HUES48 (cell line): ENCODE measurements around the gene TNMD.
"Not testable (repeated sequence)": the region's sequence is repeated elsewhere in the genome, so short reads cannot be mapped to it uniquely, and the experiment has no call there.

Experiments
- H3K27ac ChIP-seq: one replicate; pipeline ENCODE4 v1.7.0; 2013; ENCODE audit warnings: low read depth, low read length, inconsistent platforms
- H3K27me3 ChIP-seq: 2 replicates; pipeline ENCODE4 v1.6.1; 2013; ENCODE audit warnings: mild to moderate bottlenecking, low read length; ENCODE audit not compliant: control insufficient read depth, insufficient read depth
- H3K36me3 ChIP-seq: 2 replicates; pipeline ENCODE4 v1.6.1; 2013; ENCODE audit warnings: low read length; ENCODE audit not compliant: control insufficient read depth, insufficient read depth
- H3K4me1 ChIP-seq: 2 replicates; pipeline ENCODE4 v1.6.1; 2013; ENCODE audit warnings: mild to moderate bottlenecking, low read length; ENCODE audit not compliant: control insufficient read depth, insufficient read depth
- H3K4me3 ChIP-seq: 2 replicates; pipeline ENCODE4 v1.5.1; 2013; ENCODE audit warnings: mild to moderate bottlenecking, low read depth, low read length
- H3K9ac ChIP-seq: 2 replicates; pipeline ENCODE4 v1.6.1; 2013; ENCODE audit warnings: mild to moderate bottlenecking, low read depth, low read length, moderate library complexity
- H3K9me3 ChIP-seq: 2 replicates; pipeline ENCODE4 v1.6.1; 2013; ENCODE audit warnings: low read length; ENCODE audit not compliant: control insufficient read depth, insufficient read depth

TNMD gene

DNA sequence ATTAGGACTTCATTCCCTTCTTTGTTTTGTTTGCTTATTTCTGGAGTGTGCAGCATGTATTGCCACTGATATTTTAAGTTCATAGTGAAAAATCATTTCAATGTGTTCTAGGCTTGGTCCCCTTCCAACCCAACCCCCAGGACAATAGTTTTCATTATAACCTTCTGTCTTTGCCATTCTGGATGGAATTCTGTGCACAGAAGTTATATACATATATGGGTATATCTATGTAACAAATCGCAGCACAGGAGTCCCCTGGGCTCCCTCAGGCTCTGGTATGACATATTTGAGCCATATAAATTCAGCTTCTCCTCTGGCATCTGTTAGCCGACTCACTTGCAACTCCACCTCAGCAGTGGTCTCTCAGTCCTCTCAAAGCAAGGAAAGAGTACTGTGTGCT is at the start of gene TNMD:
TSS of gene TNMD (plus strand) at position 326 of the 400 bp plus-strand sequence. CDS start 83 bp downstream, outside the sequence.
- no peaks in the 10 kb centered on the region for H3K4me1 ChIP-seq
- no peak within 1 kb of the TSS for H3K4me3 ChIP-seq
- no peaks in the 10 kb centered on the region for H3K36me3 ChIP-seq
- H3K9ac ChIP-seq = no peak within 1 kb of the TSS
- no peaks in the 10 kb centered on the region for H3K9me3 ChIP-seq
- H3K27ac ChIP-seq = no peak within 1 kb of the TSS
- peaks cover 11% of the 10 kb centered on the region for H3K27me3 ChIP-seq

DNA sequence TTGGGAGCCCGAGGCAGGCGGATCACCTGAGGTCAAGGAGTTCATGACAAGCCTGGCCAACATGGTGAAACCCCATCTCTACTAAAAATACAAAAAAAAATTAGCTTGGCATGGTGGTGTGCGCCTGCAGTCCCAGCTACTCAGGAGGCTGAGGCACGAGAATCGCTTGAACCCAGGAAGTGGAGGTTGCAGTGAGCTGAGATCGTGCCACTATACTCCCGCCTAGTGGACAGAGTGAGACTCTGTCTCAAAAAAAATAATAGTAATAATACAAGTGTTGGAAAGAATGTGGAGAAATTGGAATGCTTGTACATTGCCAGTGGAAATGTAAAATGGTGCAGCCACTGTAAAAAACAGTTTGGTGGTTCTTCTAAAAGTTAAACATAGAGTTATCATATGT is 19.2 kb upstream of the TNMD start:
- H3K27ac ChIP-seq, H3K4me3 ChIP-seq: not testable (repeated sequence)

GRCh38 chrX:100586747-100587146 is 2.0 kb downstream of the TNMD start:
- Histone ChIP-seq H3K27me3 (peaks cover 15% of the 10 kb centered on the region), H3K9me3 (no peaks in the 10 kb centered on the region), H3K4me1 (peaks cover under 1% of the 10 kb centered on the region; the same call in 1 of the 2 replicates), H3K4me3 (no peak overlapping the region), H3K36me3 (no peaks in the 10 kb centered on the region), H3K27ac (no peak overlapping the region), H3K9ac (no peak overlapping the region)

More for the DNA sequence above, 19.2 kb upstream of the TNMD start:
- not testable (repeated sequence) for H3K36me3 ChIP-seq, H3K9ac ChIP-seq, H3K9me3 ChIP-seq, H3K27me3 ChIP-seq, H3K4me1 ChIP-seq

DNA sequence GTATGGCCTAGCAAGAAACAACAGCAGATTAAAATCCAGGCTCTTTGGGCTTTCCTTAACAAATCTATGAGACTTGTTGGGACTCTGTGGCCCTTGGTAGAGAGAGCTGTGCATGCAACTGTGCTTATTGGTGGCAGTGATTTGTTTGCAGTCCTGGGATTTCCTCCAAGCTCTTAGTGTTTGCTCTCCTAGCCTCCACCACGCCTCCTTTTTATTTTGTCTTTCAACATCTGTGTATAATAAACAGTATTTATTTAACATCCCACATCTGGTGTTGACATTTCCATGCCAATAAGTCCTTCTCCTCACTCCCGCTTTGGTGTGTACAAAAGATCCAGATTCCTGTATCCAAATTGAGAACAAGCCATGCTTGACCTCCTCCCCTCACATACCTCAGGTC is 3.1 kb downstream of the TNMD start:
- Histone ChIP-seq H3K9me3 (no peaks in the 10 kb centered on the region), H3K4me1 (peaks cover 12% of the 10 kb centered on the region), H3K27me3 (peaks cover 16% of the 10 kb centered on the region), H3K36me3 (no peaks in the 10 kb centered on the region), H3K27ac (no peak overlapping the region), H3K4me3 (no peak overlapping the region), H3K9ac (no peak overlapping the region)

DNA sequence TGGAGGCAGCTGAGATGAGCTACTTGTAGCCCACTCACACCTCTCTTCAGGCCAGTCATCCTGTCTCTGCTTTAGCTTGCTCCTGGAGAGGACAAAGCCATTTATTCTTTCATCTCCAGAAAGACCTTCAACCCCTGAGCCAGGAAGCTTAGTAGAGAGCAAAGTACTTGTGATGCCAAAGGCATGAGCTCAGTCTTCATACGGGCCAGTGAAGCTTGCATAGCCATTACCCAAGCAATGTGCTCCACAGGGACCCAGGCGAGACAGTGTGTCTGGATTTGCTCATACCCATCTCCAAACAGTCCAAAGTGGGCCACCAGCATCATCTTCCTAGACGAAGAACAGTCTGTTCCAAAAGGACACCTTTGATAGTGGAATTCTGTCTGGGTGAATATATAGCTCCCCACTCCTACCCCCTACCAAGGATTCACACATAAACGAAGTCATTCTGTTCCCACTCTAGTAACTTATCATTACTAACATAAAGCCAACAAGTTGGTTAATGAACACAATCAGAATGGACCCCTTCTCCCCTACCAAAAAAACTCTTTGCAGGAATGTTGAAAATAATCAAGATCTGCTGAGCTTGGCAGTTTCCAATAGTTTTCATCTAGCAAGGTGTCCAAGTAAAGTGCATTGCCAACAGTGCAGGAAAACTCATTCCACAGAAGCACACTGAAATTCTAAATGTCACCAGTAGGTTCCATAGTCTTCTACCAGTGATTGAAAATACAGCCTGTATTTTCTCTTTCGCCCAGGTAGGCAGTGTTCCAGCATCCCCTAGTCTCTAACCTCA is 6.7 kb downstream of the TNMD start:
- Histone ChIP-seq H3K27me3 (peaks cover 7% of the 10 kb centered on the region), H3K4me3 (no peak overlapping the region), H3K9me3 (no peaks in the 10 kb centered on the region), H3K36me3 (no peaks in the 10 kb centered on the region), H3K9ac (no peak overlapping the region), H3K4me1 (peaks cover 47% of the 10 kb centered on the region), H3K27ac (no peak overlapping the region)

DNA sequence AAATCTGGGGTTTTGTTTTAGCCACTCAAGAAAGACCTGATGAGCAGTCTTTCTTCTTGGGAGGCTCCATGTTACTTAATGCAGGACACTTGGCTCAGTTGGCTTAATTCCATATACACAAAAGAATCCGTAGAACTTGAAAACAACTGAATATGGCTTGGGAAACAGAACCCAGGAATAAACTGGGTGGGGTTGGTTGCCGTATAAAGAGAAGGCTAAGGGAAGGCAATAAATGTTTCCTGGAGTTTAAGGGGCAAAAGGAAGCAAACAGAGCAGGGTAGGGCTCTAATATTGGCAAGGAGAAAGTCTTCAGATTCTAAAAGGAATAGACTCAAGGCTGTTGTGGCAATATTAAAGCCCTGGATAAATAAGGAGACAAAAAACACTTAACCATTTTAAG is 8.4 kb downstream of the TNMD start:
- Histone ChIP-seq H3K9ac (no peak overlapping the region), H3K9me3 (no peaks in the 10 kb centered on the region), H3K4me1 (peaks cover 59% of the 10 kb centered on the region), H3K4me3 (no peak overlapping the region), H3K27me3 (peaks cover 7% of the 10 kb centered on the region), H3K27ac (peak overlapping the region; percentile 86), H3K36me3 (no peaks in the 10 kb centered on the region)

- Histone ChIP-seq H3K9ac (peak overlapping the region; percentile 13; the same call in 1 of the 2 replicates), H3K36me3 (no peaks in the 10 kb centered on the region), H3K4me1 (peaks cover 59% of the 10 kb centered on the region), H3K9me3 (no peaks in the 10 kb centered on the region), H3K27me3 (peaks cover 7% of the 10 kb centered on the region), H3K4me3 (peak overlapping the region; percentile 44; the same call in 1 of the 2 replicates), H3K27ac (peak overlapping the region; percentile 86)
Measured at GRCh38 chrX:100593581-100593980, 8.8 kb downstream of the TNMD start.

DNA sequence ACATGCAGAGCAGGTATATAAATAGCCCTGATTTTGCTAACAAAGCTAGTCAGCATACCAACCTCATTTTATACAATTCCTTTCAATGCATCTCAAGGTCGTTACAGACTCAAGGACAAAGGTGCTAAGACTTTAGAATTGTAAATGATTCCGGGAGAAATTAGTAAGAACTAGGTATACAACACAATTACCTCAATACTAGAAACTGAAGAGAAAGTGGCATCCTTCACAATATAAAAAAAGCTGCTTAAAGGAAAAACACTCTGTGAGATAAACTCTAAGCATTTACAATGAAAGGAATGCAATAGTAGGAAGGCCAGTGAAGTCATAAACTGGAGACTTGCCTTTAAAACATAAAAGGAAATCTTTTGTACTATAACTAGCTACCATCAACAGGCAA is 11.9 kb downstream of the TNMD start:
- no peak overlapping the region for H3K4me3 ChIP-seq
- H3K36me3 ChIP-seq = no peaks in the 10 kb centered on the region
- H3K4me1 ChIP-seq = peaks cover 59% of the 10 kb centered on the region
- no peak overlapping the region for H3K27ac ChIP-seq
- H3K9me3 ChIP-seq = no peaks in the 10 kb centered on the region
- peak overlapping the region; percentile 16; the same call in 1 of the 2 replicates for H3K9ac ChIP-seq
- peaks cover 3% of the 10 kb centered on the region; the same call in 1 of the 2 replicates for H3K27me3 ChIP-seq

GRCh38 chrX:100599456-100599855 is 14.7 kb downstream of the TNMD start:
- H3K4me3 ChIP-seq = no peak overlapping the region
- H3K9me3 ChIP-seq = no peaks in the 10 kb centered on the region
- no peak overlapping the region for H3K9ac ChIP-seq
- no peaks in the 10 kb centered on the region for H3K36me3 ChIP-seq
- H3K4me1 ChIP-seq = peaks cover 39% of the 10 kb centered on the region
- H3K27ac ChIP-seq = no peak overlapping the region
- H3K27me3 ChIP-seq = no peaks in the 10 kb centered on the region

- H3K4me1 ChIP-seq = peaks cover 30% of the 10 kb centered on the region
- H3K27me3 ChIP-seq = no peaks in the 10 kb centered on the region
- H3K27ac ChIP-seq = no peak overlapping the region
- no peaks in the 10 kb centered on the region for H3K36me3 ChIP-seq
- no peaks in the 10 kb centered on the region for H3K9me3 ChIP-seq
- no peak overlapping the region for H3K4me3 ChIP-seq
- H3K9ac ChIP-seq = no peak overlapping the region
Measured at GRCh38 chrX:100600340-100600739, 15.6 kb downstream of the TNMD start.

- Histone ChIP-seq H3K36me3 (no peaks in the 10 kb centered on the region), H3K4me3 (no peak overlapping the region), H3K9me3 (no peaks in the 10 kb centered on the region), H3K27me3 (no peaks in the 10 kb centered on the region), H3K27ac (no peak overlapping the region), H3K4me1 (peaks cover 26% of the 10 kb centered on the region), H3K9ac (no peak overlapping the region)
Measured at GRCh38 chrX:100600758-100601157, 16.0 kb downstream of the TNMD start.
